ENCODE data around the gene CA10.

- TF ChIP-seq CTCF (IDR thresholded peaks at IDR 0.05; ENCODE audit: insufficient read depth, low read length, poor library complexity, severe bottlenecking) = no peak
- no peak for TF ChIP-seq EZH2phosphoT487 (conservative IDR thresholded peaks at IDR 0.05; ENCODE audit: low read length)
Observed at GRCh38 chr17:51650202-51650601, 508.3 kb downstream of the CA10 start.

Data from SU-DHL-6 (cell line).